Muscle of leg (tissue), 9 donors: ENCODE data around the gene NHLRC1. TPM values are rescaled to one million over a fixed set of nuclear protein-coding genes. Genes with fewer than 3 reads are reported as not detected.

Experiments
- polyA plus RNA-seq, 8 donors: library from polyadenylated mRNA; unstranded; fragments of 120-200 nt; gene quantifications; one replicate each; pipeline versions ENCODE4 v1.2.1 to v1.2.3, GENCODE V29; 2013; ENCODE audit warnings: inconsistent platforms in 1 of 8, low replicate concordance in 1 of 8; ENCODE audit not compliant: insufficient read length in 8 of 8, insufficient read depth in 1 of 8
- total RNA-seq: library from RNA; stranded (reverse); fragments of 120-200 nt; gene quantifications from one replicate; pipeline ENCODE4 v1.2.4, GENCODE V29; 2013

NHLRC1 gene
- total and polyA plus RNA-seq, 9 donors, result 1.6 to 4.1 (median 2.7) TPM

Other genes with a start within 250 kb of the NHLRC1 start
- 38.1 TPM for gene KIF13A, start 135.0 kb downstream of the NHLRC1 start, total RNA-seq
- gene KIF13A, start 135.0 kb downstream of the NHLRC1 start, polyA plus RNA-seq, result 10 to 100 TPM; 29.7 to 41.1 (median 32.1) TPM
- 4.1 TPM for gene TPMT, start 32.4 kb upstream of the NHLRC1 start, total RNA-seq
- gene TPMT, start 32.4 kb upstream of the NHLRC1 start, polyA plus RNA-seq, result 1 to 10 TPM; 4.7 to 6.3 (median 5.4) TPM
- gene KDM1B, start 32.7 kb upstream of the NHLRC1 start, total RNA-seq, result 16.4 TPM
- 10 to 100 TPM; 16.3 to 29.7 (median 22.9) TPM for gene KDM1B, start 32.7 kb upstream of the NHLRC1 start, polyA plus RNA-seq
- gene DEK, start 141.9 kb upstream of the NHLRC1 start, total RNA-seq, result 99.6 TPM
- gene DEK, start 141.9 kb upstream of the NHLRC1 start, polyA plus RNA-seq, result 100 to 1,000 TPM in 7 of 8 donors, 10 to 100 TPM in 1; 82.6 to 141 (median 120) TPM